Testis (tissue), 3 donors: ENCODE data around the gene SLC51A. TPM values are rescaled to one million over a fixed set of nuclear protein-coding genes. Genes with fewer than 3 reads are reported as not detected.
"Not testable (repeated sequence)": the region's sequence is repeated elsewhere in the genome, so short reads cannot be mapped to it uniquely, and the experiment has no call there.

ENCODE experiments used
- DNase-seq: peaks from one replicate; pipeline ENCODE4 v3.0.0-alpha.2; 2019
- H3K27ac ChIP-seq, 2 donors: fragments of 200-600 bp; sonication (generic); one replicate each; pipeline ENCODE4 v1.5.1; 2019
- H3K27me3 ChIP-seq: fragments of 200-600 bp; sonication (generic); one replicate; pipeline ENCODE4 v1.5.1; 2019
- H3K36me3 ChIP-seq: fragments of 200-600 bp; sonication (generic); one replicate; pipeline ENCODE4 v1.5.1; 2017; ENCODE audit warnings: low read depth; ENCODE audit errors: missing control alignments
- H3K4me1 ChIP-seq: fragments of 200-600 bp; sonication (generic); one replicate; pipeline ENCODE4 v1.5.1; 2019
- H3K4me3 ChIP-seq, 2 donors: fragments of 200-600 bp; sonication (generic); one replicate each; pipeline ENCODE4 v1.5.1; 2017 to 2019
- H3K9me3 ChIP-seq: fragments of 200-600 bp; sonication (generic); one replicate; pipeline ENCODE4 v1.5.1; 2017
- CTCF ChIP-seq, 3 experiments: fragments of 450-650 bp in 2 of 3; fragments of 200-600 bp in 1 of 3; sonication (generic) in 1 of 3; IDR thresholded peaks; one replicate each; pipeline ENCODE4 v1.5.1; 2016 to 2019; ENCODE audit warnings: antibody characterized with exemption in 3 of 3, mild to moderate bottlenecking in 2 of 3, moderate library complexity in 1 of 3
- POLR2A ChIP-seq: fragments of 450-650 bp; IDR thresholded peaks from one replicate; pipeline ENCODE4 v1.6.1; 2017; ENCODE audit warnings: antibody characterized with exemption, mild to moderate bottlenecking, moderate library complexity
- WGBS, 2 donors: methylation state at CpG; one replicate each; pipeline ENCODE4 v1.1.5; 2018; 5-methylcytosine and 5-hydroxymethylcytosine counted together
- intact Hi-C: fragments of 100-400 bp; cut with DNase I; formaldehyde crosslinking; loops from one replicate; pipeline ENCODE4 v1.15.1; 2023; ENCODE audit warnings: low total_unique reads
- polyA plus RNA-seq: library from polyadenylated mRNA; stranded (reverse); fragments of 350-450 nt; fragmentation: Illumina TruSeq; extraction: RNeasy Lipid Tissue Mini Kit (QIAGEN cat#74804); gene quantifications from one replicate; pipeline ENCODE4 v1.2.3, GENCODE V29; 2014; ENCODE audit warnings: low read depth, low replicate concordance; ENCODE audit not compliant: insufficient read depth
- total RNA-seq, 2 donors: library from RNA; depleted of rRNA; stranded (reverse); fragments of >200 nt; gene quantifications; one replicate each; pipeline ENCODE4 v1.2.3, GENCODE V29; 2016

SLC51A gene
- total and polyA plus RNA-seq, 3 donors from 2014 or later, result 27.2 to 60.6 (median 35.1) TPM

GRCh38 chr3:196236223-196236622 lies 19.9 kb downstream of the SLC51A start:
- Histone ChIP-seq H3K9me3 (no peaks in the 10 kb centered on the region), H3K4me1 (peaks cover 45% of the 10 kb centered on the region), H3K27ac (peak overlapping the region; percentile 67 to 83), H3K27me3 (no peaks in the 10 kb centered on the region), H3K36me3 (no peaks in the 10 kb centered on the region), H3K4me3 (no peak overlapping the region)
- intact Hi-C loops, result no loop called here
- TF ChIP-seq CTCF (IDR thresholded peaks at IDR 0.05), result no peak
- TF ChIP-seq POLR2A, result no peak
- WGBS, 2 donors, result 55 to 57% methylated on average over 8 of the region's 8 CpGs
- no peak for DNase-seq

GRCh38 chr3:196237203-196237602 lies 20.9 kb downstream of the SLC51A start:
- Histone ChIP-seq H3K4me1 (peaks cover 43% of the 10 kb centered on the region), H3K36me3 (no peaks in the 10 kb centered on the region), H3K9me3 (no peaks in the 10 kb centered on the region), H3K27ac (peak overlapping the region; percentile 67 to 83), H3K27me3 (no peaks in the 10 kb centered on the region), H3K4me3 (no peak overlapping the region)
- no peak for DNase-seq
- WGBS, 2 donors, result 68 to 77% methylated on average over 5 of the region's 5 CpGs
- TF ChIP-seq POLR2A (no peak), CTCF (IDR thresholded peaks at IDR 0.05) (no peak)
- intact Hi-C loops, result no loop called here

GRCh38 chr3:196238612-196239560 lies 22.6 kb downstream of the SLC51A start:
- H3K9me3 ChIP-seq, result no peaks in the 10 kb centered on the region
- H3K27ac ChIP-seq, result peak overlapping the region; percentile 53 to 67
- H3K4me3 ChIP-seq, result no peak overlapping the region
- TF ChIP-seq CTCF (IDR thresholded peaks at IDR 0.05), result no peak
- no peak for TF ChIP-seq POLR2A
- H3K36me3 ChIP-seq, result no peaks in the 10 kb centered on the region
- 57 to 65% methylated on average over 14 of the region's 14 CpGs for WGBS, 2 donors
- no peak for DNase-seq
- no peaks in the 10 kb centered on the region for H3K27me3 ChIP-seq
- intact Hi-C loops, result no loop called here
- peaks cover 43% of the 10 kb centered on the region for H3K4me1 ChIP-seq

- Histone ChIP-seq H3K9me3 (no peaks in the 10 kb centered on the region), H3K4me3 (no peak overlapping the region), H3K27ac (peak overlapping the region; percentile 53 to 59), H3K4me1 (peaks cover 43% of the 10 kb centered on the region), H3K36me3 (no peaks in the 10 kb centered on the region), H3K27me3 (no peaks in the 10 kb centered on the region)
- TF ChIP-seq POLR2A (no peak), CTCF (IDR thresholded peaks at IDR 0.05) (no peak)
- WGBS, 2 donors, result 53 to 58% methylated on average over 4 of the region's 4 CpGs
- intact Hi-C loops, result no loop called here
- no peak for DNase-seq
These were observed 24.1 kb downstream of the SLC51A start for GRCh38 chr3:196240424-196240823.

GRCh38 chr3:196241704-196242103 lies 25.4 kb downstream of the SLC51A start:
- WGBS, 2 donors, result 83 to 84% methylated on average over 8 of the region's 8 CpGs
- no peaks in the 10 kb centered on the region for H3K36me3 ChIP-seq
- intact Hi-C loops, result no loop called here

GRCh38 chr3:196244166-196244565 lies 27.8 kb downstream of the SLC51A start:
- H3K36me3 ChIP-seq, H3K9me3 ChIP-seq, H3K4me3 ChIP-seq, DNase-seq, H3K27me3 ChIP-seq, H3K27ac ChIP-seq, intact Hi-C loops: not testable (repeated sequence)
- WGBS, 2 donors, result 77 to 91% methylated on average over 22 to 34 of the region's 34 CpGs
- H3K4me1 ChIP-seq, result peaks cover 12% of the 10 kb centered on the region

More at GRCh38 chr3:196241704-196242103, 25.4 kb downstream of the SLC51A start:
- H3K27me3 ChIP-seq, result no peaks in the 10 kb centered on the region
- no peak for DNase-seq
- peaks cover 31% of the 10 kb centered on the region for H3K4me1 ChIP-seq
- H3K4me3 ChIP-seq, result no peak overlapping the region
- H3K9me3 ChIP-seq, result no peaks in the 10 kb centered on the region
- TF ChIP-seq POLR2A, result no peak
- TF ChIP-seq CTCF (IDR thresholded peaks at IDR 0.05), result no peak
- H3K27ac ChIP-seq, result no peak overlapping the region
